NCI-H187 (cell line): ENCODE measurements around the gene PSMF1.
A peak's percentile ranks its signal among the peaks of the same experiment; 100 is the strongest.

Experiments
- DNase-seq, 2 experiments: peaks; one replicate each; lab custom pipeline; 2025; lab: John Stamatoyannopoulos, UW

The PSMF1 gene

DNA sequence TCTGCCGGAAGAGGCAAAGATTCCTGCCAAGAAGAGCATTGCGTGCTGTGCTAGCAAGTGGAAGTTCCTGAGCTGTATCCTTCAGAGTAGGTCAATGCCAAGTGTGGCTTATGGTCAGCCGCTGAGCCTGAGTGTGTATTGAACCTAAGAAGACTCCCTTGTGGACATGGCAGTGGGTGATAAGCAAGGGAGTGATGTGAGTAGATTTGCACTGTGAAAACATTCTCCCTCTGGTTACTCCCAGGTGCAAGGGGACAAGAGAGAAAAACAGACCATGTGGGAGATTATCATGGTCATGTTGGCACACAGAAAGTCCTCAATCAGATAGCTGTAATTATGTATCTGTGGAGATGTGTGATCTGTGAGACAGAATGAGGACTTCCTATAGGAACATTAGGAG, 72.4 kb downstream of the PSMF1 start:
- DNase-seq: no peak

DNA sequence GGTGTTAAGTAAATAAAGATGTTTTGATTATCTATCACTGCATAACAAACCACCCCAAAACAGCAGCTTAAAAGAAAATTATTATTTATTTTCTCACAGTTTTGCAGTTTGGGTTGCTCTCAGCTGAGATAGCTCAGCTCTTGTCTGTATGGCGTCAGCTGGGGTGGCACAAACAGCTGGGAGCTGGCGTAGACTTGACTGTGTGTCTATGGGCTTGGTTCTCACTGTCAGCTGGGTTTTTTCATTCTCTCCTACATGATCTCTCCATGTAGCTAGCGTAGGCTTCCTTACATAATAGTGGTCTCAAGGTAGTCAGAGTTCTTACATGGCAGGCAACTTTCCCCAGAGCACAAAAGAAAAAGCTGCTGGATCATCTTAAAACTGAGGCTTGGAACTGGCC, 72.9 kb downstream of the PSMF1 start:
- DNase-seq: no peak

DNA sequence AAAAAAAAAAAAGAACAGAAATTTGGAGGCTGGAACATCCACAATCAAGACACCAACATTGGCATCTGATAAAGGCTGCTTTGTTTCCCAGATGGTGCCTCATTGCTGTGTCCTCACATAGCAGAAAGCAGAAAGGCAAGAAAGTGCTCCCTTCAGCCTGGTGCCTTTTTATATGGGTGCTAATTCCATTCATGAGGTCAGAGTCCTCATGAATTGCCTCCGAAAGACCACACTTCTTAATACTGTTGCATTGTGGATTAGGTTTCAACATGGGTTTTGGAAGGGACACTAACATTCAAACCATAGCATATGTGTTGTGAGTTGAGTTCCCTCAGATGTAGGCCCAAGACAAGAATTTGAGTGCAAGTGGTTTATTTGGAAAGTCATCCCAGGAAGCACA, 76.8 kb downstream of the PSMF1 start:
- DNase-seq: no peak

DNA sequence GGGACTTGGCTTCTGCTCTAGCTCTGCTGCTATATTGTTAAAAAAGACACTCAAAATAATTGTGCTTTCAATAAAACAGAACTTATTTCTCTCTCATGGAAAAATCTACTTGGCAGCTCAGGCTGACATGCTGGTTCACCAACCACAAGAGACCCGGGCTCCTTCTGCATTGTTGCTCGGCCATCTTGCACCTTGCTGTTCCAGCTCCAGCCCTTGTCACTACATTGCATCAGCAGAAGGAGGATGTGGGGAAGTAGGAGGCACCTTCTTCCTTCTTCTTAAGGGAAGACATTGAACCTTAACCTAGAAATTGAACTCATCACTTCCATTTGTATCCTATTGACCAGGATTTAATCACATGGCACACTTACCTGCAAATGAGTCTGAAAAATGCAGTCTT, 78.2 kb downstream of the PSMF1 start:
- no peak for DNase-seq

DNA sequence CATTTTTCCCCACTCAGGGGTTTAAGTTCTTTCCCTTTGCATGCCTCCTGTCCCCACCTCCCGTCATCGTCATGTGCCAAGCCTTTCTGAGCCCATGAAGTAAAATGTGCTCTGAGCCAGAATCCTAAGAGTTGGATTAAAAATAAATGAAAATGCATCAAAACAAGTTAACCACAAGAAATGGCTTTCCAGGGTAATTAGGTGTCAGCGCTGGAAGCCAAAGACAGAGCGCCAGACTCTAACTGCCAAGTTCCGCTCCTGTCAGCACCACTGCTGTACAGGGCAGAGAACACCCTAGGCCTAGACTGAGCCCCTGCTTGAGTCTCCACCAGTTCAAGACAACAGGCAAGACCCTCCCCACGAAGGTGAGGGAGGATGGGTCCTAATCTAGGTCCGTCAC, 79.4 kb downstream of the PSMF1 start:
- DNase-seq: no peak

DNA sequence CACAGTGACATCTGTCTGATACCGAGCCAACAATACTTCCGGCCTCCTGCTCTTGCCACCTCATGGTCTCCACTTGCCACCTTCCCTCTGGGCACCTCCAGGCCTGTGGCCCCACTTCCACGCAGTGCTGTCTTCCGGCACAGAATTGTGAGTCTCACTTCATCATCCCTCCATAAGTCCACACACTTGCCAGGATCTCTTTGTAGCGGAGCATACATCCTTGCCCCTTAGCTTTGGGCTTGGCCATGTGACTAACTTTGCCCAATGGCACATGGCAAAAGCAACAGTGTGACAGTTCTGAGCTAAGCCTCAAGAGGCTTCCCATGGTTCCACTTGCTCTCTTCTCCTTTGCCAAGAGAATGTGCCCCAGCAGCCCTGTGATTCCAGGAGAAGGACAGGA, 80.3 kb downstream of the PSMF1 start:
- no peak for DNase-seq

DNA sequence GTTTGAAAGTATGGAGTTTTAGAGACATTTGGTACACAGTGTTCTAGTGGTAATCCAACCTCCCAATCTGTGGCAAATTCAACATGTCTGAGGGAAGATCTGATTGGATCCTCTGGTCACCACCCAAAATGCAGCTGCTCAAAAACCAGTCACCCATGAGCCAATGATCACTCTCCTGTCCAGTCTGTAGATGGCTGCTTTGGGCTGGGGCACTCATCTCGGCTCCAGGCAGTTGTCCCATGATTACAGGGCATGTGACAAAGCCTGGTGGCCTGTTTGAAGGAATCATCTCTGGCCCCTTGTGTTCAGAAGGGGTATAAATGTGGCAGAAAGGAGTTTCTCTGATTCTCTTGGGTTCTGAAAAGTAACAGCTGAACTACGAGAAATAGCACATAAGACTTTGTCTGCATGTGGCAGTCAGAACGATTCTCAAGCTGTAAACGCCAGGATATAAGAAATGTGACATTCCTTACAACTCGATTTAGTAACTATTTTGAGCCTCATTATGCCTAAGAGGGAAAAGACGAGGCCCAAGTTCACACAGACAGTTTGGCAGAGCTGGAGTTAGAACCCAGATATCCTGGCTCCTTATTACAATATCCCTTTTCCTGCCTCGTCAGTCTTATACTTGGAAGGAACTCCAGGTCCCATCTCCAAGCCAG, 80.9 kb downstream of the PSMF1 start:
- DNase-seq: no peak

DNA sequence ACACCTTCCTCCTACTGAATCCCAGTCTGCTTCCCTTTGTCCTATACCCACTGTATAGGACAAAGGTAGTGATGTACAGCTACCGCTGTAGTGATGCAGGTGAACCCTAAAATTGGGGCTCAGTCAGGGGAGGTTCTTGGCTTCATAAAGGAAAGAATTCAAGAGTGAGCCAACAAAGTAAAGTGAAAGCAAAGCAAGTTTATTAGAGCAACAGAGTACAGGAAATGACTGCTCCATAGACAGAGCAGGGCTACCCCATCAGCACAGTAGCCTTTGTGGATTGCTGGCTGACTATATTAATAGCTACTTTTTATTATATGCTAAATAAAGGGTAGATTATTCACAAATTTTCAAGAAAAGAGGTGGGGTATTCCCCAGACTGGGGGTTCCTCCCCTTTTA, 81.6 kb downstream of the PSMF1 start:
- DNase-seq: no peak

DNA sequence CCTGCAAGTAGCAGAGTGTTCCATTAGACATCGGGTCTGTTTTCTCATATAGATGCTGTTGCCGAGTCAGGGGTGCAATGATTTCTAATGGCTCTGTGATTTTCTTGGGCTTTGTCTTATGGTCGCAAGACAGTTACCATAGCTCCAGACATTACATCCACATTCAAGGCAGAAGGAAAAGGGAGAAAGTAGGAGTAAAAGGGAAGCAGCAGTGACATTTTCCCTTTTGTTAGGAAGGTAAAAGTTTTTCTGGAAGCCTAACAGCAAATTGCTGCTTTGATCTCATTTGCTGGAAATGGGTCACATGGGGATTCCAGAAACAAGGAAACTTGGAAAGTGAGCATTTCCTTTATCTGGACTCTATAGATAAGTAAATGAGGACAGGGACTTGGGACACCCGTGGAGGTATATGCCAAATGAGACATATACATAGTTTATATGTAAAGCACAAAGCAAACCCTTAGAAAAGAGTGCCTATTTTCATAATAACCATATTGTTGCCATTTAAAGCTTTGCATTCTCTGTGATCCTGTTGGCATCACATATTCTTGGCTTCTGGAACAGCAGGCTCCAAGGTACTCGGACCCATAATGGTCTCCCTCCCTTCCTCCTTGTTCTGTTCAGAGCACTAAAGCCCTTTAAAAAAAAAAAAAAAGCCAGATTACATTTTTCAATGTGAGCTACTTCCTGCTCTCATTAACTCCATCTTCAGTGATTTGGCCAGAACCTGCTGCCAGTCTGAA, 84.5 kb downstream of the PSMF1 start, which contains the start of gene C20orf202:
Gene C20orf202 (plus strand): TSS at position 693 of the 743 bp plus-strand sequence. CDS start 132 bp downstream, outside the sequence.
- no peak for DNase-seq

DNA sequence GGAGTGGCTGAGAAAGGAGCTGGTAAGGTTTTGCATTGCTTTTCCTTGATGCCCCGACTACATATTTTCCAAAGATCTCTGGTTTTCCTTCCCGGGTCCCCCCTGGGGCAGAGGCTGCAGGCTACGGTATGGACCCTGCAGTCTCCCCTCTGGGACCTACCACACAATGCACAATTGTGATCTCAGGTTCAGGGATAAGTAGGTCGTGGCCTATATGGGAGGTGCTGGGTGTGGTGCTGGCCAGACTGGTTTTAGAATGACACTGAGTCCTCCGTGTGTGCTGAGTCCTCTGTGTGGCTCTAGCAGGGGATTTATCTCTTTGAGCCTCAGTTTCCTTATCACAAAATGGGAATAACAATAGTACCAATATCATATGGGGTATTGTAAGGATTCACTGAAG, 85.2 kb downstream of the PSMF1 start:
- no peak for DNase-seq

DNA sequence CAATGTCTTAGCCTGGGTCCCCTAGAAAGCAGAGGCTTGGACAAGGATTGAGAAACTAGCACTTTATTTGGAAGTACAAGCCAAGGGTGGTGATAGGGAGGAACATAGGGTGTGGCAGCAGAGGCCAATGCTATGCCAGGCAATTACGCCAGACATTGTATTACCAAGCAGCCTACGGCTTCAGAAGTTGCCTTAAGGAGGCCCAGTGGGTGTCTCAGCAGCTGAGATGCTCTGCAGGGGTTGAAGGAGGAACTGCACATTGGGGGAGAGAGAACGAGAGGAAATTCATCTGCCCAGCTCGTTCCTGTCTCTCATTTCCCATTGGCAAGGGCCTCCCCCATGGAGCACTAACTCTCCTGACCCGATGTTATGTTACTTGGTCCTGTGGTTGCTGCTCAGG, 85.7 kb downstream of the PSMF1 start:
- no peak for DNase-seq

DNA sequence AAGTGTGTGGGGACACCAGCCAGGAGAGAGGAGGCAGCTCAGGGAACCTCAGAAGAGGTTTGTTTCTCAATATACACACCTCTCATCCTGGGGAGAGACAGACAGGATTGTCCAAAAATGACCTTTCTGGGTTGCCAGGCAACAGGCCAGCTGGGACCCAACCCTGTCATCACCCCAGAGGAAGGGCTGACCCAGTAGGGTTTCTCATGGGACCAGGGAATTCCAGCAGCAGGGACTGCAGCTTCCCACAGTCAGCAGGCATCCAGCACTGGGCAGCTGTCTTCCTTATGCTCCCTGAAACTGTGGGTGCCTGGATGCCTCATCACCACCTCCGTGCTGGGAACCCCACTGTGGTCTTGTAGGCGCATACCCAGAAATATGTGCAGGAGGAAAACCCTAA, 86.2 kb downstream of the PSMF1 start:
- no peak for DNase-seq

DNA sequence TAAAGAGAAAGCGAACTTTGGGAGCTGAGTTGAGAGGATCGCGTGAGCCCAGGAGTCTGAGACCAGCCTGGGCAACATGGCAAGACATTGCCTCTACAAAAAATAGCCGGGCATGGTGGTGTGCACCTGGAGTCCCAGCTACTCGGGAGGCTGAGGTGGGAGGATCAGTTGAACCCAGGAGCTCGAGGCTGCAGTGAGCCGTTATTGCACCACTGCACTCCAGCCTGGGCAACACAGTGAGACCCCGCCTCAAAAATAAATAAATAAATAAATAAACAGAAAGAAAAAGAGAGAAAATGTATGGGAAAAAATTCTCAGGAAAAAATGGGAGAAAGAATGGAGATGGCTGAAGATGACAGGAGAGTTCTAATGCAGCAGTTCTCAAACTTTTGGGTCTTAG, 87.4 kb downstream of the PSMF1 start:
- DNase-seq: no peak

DNA sequence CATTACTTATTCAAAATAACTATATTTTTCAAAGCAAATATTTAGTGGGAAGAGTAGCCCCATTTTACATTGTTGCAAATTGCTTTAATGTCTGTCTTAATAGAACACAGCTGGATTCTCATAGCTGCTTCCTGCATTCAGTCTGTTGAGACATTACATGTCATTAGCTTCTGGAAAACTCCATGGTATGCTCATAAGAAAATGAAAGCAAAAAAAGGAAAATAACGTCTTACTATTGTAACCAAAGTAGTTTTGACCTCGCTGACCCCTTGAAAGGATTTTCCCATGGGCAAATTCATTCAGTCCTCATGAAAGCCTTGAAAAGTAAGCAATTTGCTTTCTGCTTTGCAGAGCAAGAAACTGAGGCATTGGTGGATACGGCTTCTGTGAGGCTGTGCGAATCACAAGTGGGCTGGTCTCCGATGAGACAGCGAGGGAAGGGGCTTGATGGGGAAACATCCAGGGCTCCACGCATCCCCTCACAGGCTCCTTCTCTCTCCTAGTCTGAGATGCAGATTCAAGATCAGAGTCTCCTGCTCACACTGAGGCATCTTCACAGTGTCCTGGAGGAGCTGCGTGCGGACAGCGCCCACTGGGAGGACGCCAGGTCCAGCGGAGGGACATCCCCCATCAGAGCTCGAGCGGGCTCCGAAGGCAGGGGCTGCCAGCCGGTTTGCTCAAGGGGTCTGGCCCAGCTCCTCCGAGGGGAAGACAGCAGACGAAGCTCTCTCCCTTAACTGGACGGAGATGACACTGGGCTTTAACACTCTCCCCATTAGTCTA, 88.2 kb downstream of the PSMF1 start:
- DNase-seq: no peak

DNA sequence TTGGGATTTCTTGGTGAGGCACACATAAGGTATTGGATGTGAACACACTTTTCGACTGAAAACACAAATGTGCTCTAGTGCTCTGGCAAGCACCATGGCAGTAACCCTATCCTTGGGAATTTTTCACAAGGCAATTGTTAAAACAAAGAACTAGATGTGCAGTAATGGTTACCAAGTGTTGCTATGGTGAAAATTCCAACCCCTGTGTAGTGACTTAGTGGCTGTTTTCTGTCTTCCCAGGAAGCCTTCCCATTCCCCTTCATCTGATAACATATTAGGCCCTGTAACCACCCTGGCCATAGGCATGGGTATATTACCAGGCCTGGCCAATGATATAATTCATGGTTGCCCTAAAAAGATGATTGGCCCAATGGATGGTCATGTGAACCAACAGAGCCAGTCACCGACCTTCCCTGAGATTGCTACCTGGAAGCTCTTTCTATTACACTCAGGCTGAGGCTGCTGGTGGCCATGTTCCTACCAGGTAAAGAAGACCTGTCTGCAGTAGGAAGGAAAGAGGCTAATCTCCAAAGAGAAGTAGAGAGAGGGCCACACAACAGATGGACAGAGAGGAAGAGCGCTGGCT, 89.0 kb downstream of the PSMF1 start:
- no peak for DNase-seq

DNA sequence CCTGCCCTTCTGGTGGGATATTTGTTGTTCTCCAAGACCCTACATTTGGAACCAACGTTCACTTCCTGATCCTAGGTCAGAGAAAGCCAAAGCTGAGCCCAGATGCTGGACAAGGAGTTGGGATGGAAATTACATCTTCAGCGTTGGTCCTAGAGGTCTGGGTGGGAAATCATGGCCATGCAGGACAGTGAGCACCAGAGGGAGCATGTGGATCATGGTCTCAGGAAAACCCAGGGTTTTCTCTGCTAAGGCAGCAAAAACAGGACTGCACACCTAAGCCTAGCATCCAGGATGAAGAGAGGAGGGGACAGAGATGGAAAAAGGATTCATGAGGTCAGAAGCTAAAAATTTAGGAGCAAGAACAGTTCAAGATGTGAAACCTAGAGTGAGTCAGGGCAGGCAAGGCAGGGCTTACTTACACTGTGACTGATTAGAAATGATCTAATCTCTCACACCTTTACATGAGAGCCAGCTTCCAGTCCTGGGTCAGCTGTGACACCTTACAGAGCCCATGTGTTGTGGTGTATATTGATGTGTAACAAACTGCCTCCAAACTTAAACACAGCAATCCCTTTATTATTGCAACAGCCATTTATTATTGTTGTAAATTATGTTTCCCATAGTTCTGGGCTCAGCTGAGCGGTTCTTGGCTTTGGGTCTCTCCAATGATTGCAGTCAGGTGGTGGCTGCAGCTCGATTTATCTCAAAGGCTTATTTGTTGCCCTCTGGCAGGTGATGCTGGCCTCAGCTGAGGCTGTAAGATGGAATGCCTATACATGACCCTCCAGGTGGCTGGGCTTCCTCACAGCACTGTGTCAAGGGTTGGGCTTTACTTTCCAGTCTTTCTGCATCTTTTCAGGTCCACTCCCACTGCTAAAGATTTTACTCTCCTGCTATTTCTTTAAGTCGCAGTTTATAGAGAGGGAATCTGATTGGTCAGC, 91.3 kb downstream of the PSMF1 start:
- DNase-seq: no peak

DNA sequence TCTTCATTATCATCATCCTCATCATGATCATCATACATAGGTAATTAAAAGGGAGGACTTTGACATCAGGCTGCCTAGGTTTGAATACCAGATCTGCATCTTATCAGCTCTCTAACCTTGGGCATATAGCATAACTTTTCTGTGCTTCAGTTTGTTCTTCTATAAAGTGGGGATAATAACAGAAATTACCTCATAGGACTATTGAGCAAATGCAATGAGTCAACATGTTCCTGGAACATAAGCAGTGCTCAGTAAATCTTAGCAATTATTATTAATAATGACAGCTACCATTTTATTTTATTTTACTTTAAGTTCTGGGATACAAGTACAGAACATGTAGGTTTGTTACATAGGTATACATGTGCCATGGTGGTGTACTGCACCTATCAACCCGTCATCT, 92.1 kb downstream of the PSMF1 start:
- no peak for DNase-seq

DNA sequence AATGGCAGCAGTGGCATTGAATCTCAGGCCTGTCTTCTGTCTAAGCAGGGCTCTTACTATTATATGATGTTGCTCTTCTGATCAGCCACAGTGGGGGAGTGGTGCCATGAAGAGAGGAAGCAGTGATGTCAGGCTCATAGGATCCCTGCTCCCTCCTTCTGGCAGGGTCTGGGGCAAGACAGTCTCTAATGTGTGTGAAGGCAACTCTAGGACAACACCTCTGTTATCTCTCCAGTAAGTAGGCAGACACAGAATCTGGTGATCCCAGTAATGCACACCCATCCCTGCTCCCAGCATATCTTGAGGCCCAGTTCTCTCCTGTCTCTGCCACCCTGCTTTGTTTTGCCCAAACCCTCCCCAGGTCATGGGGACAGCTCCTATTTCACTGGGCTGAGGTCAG, 93.6 kb downstream of the PSMF1 start:
- DNase-seq: no peak

DNA sequence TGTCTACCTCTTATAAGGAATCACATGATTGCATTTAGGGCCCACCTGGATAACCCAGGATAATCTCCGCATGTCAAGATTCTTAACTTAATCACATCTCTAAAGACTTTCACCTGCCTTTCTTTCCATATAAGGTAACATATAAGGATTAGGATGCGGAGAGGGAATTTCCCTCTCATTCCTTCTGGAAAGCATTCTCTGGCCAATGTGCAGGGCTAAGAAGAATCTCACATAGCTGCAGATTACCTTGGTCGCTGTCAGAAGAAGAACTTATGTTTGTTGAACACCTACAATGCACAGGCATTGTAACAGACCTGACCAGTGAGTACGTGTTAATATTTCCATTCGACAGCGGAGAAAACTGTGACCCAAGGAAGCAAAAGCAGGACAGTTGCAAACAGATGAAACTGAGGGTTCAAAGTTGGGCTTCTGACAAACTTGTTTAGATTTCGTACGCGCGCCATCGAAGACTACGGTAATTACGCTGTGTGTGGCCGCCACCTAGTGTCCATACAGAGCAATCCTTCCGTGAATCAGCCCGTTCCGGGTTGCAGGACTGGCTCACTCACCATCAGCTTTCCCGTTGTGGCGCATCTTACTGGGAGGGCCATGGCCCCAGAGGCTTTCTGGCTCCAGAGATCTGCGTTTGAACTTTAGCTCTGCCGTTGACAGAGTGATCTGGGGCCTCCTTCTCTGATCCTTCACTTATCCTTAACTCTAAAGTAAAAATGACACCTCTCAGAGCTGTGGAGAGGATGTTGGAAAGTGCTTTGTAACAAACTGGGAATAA, 94.4 kb downstream of the PSMF1 start:
- DNase-seq: peak in 1 of 2 experiments; percentile 18

DNA sequence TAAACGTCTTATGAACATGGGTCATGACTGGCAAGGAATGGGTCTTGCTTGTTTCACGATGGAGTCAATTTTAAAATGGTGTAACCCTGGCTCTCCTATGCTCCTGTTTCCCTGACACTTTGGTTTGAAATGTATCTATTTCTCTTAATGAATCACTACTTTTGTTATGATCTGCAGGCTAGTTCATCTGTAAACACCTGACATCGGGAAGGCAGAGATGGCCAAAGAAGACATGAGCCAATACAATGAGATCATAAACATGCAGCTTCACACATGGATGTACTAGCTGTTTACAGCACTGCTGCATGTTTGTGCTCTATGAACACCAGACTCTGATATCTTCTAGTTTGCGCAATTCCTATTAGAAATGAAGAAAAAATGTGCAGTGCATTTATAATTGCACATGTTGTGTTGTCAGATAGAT, 96.4 kb downstream of the PSMF1 start:
- DNase-seq: no peak
